Ascending aorta (tissue), 2 donors: ENCODE data around the gene CD19. TPM values are rescaled to one million over a fixed set of nuclear protein-coding genes. Genes with fewer than 3 reads are reported as not detected.

ENCODE experiments used
- DNase-seq, 2 donors: peaks; one replicate each; pipeline ENCODE4 v3.0.0-alpha.2; 2019; ENCODE audit warnings: low spot score in 2 of 2
- H3K27ac ChIP-seq, 2 donors: fragments of 200-600 bp; sonication (generic); one replicate each; pipeline ENCODE4 v1.5.1; 2016 to 2017; ENCODE audit warnings: mild to moderate bottlenecking in 1 of 2
- H3K27me3 ChIP-seq: fragments of 200-600 bp; sonication (generic); one replicate; pipeline ENCODE4 v1.5.1; 2017
- H3K36me3 ChIP-seq, 2 donors: fragments of 200-600 bp; sonication (generic); one replicate each; pipeline ENCODE4 v1.5.1; 2016
- H3K4me1 ChIP-seq, 2 donors: fragments of 200-600 bp; sonication (generic); one replicate each; pipeline ENCODE4 v1.5.1; 2016 to 2017; ENCODE audit warnings: mild to moderate bottlenecking in 1 of 2
- H3K4me3 ChIP-seq, 2 donors: fragments of 200-600 bp; sonication (generic); one replicate each; pipeline ENCODE4 v1.5.1; 2016 to 2017; ENCODE audit warnings: mild to moderate bottlenecking in 1 of 2
- H3K9me3 ChIP-seq, 2 donors: fragments of 200-600 bp; sonication (generic); one replicate each; pipeline ENCODE4 v1.5.1; 2016
- intact Hi-C: fragments of 100-400 bp; cut with DNase I; formaldehyde crosslinking; loops from one replicate; pipeline ENCODE4 v1.15.1; 2023
- total RNA-seq: library from RNA; depleted of rRNA; stranded (reverse); fragments of >200 nt; gene quantifications from one replicate; pipeline ENCODE4 v1.1.0, GENCODE V29; 2016
- TF ChIP-seq, protein P1 (sequence below), 3 experiments: fragments of 200-600 bp in 2 of 3; fragments of 450-650 bp in 1 of 3; sonication (generic) in 2 of 3; IDR thresholded peaks; one replicate each; pipeline ENCODE4 v1.5.1; 2016 to 2019; ENCODE audit warnings: antibody characterized with exemption in 3 of 3, mild to moderate bottlenecking in 1 of 3, moderate library complexity in 1 of 3

The CD19 gene
- total RNA-seq, 1 donor from 2014 or later, result not detected

GRCh38 chr16:28903344-28904042 lies 28.3 kb upstream of the CD19 start:
- TF ChIP-seq, protein P1, sequence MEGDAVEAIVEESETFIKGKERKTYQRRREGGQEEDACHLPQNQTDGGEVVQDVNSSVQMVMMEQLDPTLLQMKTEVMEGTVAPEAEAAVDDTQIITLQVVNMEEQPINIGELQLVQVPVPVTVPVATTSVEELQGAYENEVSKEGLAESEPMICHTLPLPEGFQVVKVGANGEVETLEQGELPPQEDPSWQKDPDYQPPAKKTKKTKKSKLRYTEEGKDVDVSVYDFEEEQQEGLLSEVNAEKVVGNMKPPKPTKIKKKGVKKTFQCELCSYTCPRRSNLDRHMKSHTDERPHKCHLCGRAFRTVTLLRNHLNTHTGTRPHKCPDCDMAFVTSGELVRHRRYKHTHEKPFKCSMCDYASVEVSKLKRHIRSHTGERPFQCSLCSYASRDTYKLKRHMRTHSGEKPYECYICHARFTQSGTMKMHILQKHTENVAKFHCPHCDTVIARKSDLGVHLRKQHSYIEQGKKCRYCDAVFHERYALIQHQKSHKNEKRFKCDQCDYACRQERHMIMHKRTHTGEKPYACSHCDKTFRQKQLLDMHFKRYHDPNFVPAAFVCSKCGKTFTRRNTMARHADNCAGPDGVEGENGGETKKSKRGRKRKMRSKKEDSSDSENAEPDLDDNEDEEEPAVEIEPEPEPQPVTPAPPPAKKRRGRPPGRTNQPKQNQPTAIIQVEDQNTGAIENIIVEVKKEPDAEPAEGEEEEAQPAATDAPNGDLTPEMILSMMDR (IDR thresholded peaks at IDR 0.05), result no peak
- no peak overlapping the region for H3K4me3 ChIP-seq
- no peaks in the 10 kb centered on the region for H3K4me1 ChIP-seq
- H3K27me3 ChIP-seq, result no peaks in the 10 kb centered on the region
- intact Hi-C loops, result no loop called here
- no peak overlapping the region for H3K27ac ChIP-seq
- DNase-seq, result no peak
- peaks cover 20% of the 10 kb centered on the region in 2 donors for H3K36me3 ChIP-seq
- no peaks in the 10 kb centered on the region for H3K9me3 ChIP-seq

DNA sequence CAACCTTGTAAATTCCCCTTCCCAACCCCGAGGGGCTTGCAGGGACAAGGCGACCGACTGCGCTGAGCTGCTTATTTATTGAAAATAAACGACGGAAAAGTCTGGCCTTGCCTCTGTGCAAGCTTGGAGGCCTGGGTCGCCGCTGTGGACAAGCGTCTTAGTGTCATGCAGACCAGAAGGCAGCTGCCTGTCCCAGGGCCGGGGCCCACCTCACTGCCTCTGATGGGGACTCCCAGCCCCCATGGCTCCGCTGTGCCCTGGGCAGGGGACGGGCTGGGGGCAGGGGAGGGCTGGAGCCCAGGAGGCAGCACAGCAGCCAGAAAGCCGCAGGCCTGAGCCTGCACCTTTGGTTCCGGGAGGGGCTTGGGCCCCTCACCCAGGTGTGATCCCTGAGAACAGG lies 27.4 kb upstream of the CD19 start:
- TF ChIP-seq, protein P1 (IDR thresholded peaks at IDR 0.05), result no peak
- H3K27ac ChIP-seq, result no peak overlapping the region
- H3K9me3 ChIP-seq, result no peaks in the 10 kb centered on the region
- intact Hi-C loops, result no loop called here
- no peaks in the 10 kb centered on the region for H3K27me3 ChIP-seq
- no peak overlapping the region for H3K4me3 ChIP-seq
- no peak for DNase-seq
- no peaks in the 10 kb centered on the region for H3K4me1 ChIP-seq
- H3K36me3 ChIP-seq, result peaks cover 22 to 27% of the 10 kb centered on the region in 2 donors

- H3K4me3 ChIP-seq, result no peak overlapping the region
- no peaks in the 10 kb centered on the region for H3K27me3 ChIP-seq
- H3K27ac ChIP-seq, result no peak overlapping the region
- DNase-seq, result no peak
- H3K36me3 ChIP-seq, result peaks cover 22 to 29% of the 10 kb centered on the region in 2 donors
- no peaks in the 10 kb centered on the region for H3K9me3 ChIP-seq
- TF ChIP-seq, protein P1 (IDR thresholded peaks at IDR 0.05), result no peak
- H3K4me1 ChIP-seq, result no peaks in the 10 kb centered on the region
- intact Hi-C loops, result no loop called here
Observed at GRCh38 chr16:28904828-28905227, 26.9 kb upstream of the CD19 start.

DNA sequence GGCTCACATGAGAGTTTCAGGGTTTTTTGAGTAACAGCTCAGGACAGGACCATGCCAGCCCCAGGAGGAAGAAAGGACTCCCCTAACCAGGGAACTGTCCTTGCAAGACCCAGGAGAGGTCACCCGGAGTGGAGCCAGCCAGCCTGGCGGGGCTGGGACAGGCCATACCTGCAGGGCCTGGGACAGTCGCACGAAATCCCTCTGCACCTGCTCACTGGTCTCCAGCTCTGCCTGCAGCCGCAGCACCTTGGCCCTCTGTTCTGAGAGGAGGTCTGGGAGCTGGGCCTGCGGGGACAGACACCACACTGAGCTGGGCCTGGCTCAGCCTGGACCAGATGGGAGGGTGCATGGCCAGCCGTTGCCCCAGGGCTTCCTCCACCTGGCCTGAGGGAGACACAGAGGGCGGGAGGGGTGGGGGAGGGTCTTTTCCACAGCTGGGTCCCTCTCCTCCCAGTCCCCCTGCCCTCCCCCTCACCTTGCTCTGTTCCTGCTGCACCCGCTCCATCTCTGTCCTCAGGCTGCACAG lies 26.5 kb upstream of the CD19 start:
- Histone ChIP-seq H3K27ac (no peak overlapping the region), H3K4me3 (no peak overlapping the region), H3K27me3 (no peaks in the 10 kb centered on the region), H3K36me3 (peaks cover 22 to 31% of the 10 kb centered on the region in 2 donors), H3K9me3 (no peaks in the 10 kb centered on the region), H3K4me1 (no peaks in the 10 kb centered on the region)
- TF ChIP-seq, protein P1 (IDR thresholded peaks at IDR 0.05), result no peak
- no peak for DNase-seq
- intact Hi-C loops, result no loop called here

- no peaks in the 10 kb centered on the region for H3K27me3 ChIP-seq
- intact Hi-C loops, result no loop called here
- H3K4me3 ChIP-seq, result no peak overlapping the region
- peaks cover 26 to 36% of the 10 kb centered on the region in 2 donors for H3K36me3 ChIP-seq
- H3K9me3 ChIP-seq, result no peaks in the 10 kb centered on the region
- TF ChIP-seq, protein P1 (IDR thresholded peaks at IDR 0.05), result no peak
- DNase-seq, result no peak
- H3K4me1 ChIP-seq, result no peaks in the 10 kb centered on the region
- no peak overlapping the region for H3K27ac ChIP-seq
Observed at GRCh38 chr16:28905800-28906372, 25.9 kb upstream of the CD19 start.
